HCT116 (cell line): ENCODE data around the gene TMTC1. TPM values are rescaled to one million over a fixed set of nuclear protein-coding genes. Genes with fewer than 3 reads are reported as not detected.
"Not testable (repeated sequence)": the region's sequence is repeated elsewhere in the genome, so short reads cannot be mapped to it uniquely, and the experiment has no call there.

Source experiments
- ATAC-seq: fragments of 200-7000 bp; cut with Tn5 transposase; 2 replicates; pipeline ENCODE4 v1.9.1; 2020; ENCODE audit warnings: mild to moderate bottlenecking, moderate library complexity
- BruUV-seq: library from RNA; stranded (reverse); fragments of 400-500 nt; replicated peaks from 2 replicates; lab custom pipeline; 2021; lab: Mats Ljungman, UMichigan
- CTCF ChIA-PET: fragments of 300-600 bp; sonication (Branson Sonifier 250); formaldehyde crosslinking; loops from one replicate; lab custom pipeline; 2021; ENCODE audit warnings: antibody characterized with exemption; lab: Charles Lee
- POLR2A ChIA-PET: fragments of 300-600, 350-600 bp; sonication (Branson Sonifier 250); formaldehyde crosslinking; loops from one replicate; lab custom pipeline; 2021; ENCODE audit warnings: antibody characterized with exemption; lab: Charles Lee
- RAD21 ChIA-PET, 2 experiments: fragments of 300-600 bp; sonication (Branson Sonifier 250); formaldehyde crosslinking; loops; one replicate each; lab custom pipeline; 2023; ENCODE audit warnings: low total read pairs in 2 of 2; ENCODE audit not compliant: uncharacterized antibody in 2 of 2, unreplicated experiment in 2 of 2, low non-redundant PET in 1 of 2; lab: Charles Lee
- DNase-seq: peaks from one replicate; pipeline ENCODE4 v3.0.0-alpha.2; 2010; ENCODE audit warnings: low read depth, low spot score
- H2AFZ ChIP-seq: fragments of 200-600 bp; shearing (Covaris generic), sonication (generic); 2 replicates; pipeline ENCODE4 v1.6.1; 2017; ENCODE audit warnings: low read depth, mixed run types, mixed read lengths, antibody characterized with exemption, low read length; ENCODE audit not compliant: poor library complexity, severe bottlenecking
- H3K27ac ChIP-seq: 2 replicates; pipeline ENCODE4 v1.5.1; 2012; ENCODE audit warnings: low read depth, low read length
- H3K27me3 ChIP-seq: fragments of 200-600 bp; sonication (generic); 2 replicates; pipeline ENCODE4 v1.6.1; 2016; ENCODE audit warnings: mixed run types, low read length, mixed read lengths; ENCODE audit not compliant: insufficient read depth
- H3K36me3 ChIP-seq, 2 experiments: fragments of 200-500 bp in 1 of 2; fragments of 200-600 bp in 1 of 2; sonication (Bioruptor generic) in 1 of 2; sonication (generic) in 1 of 2; 2 replicates each; pipeline versions ENCODE4 v1.5.1 to v1.6.1; 2014 to 2016; ENCODE audit warnings: low read length in 2 of 2, inconsistent platforms in 1 of 2, mixed read lengths in 1 of 2, mixed run types in 1 of 2; ENCODE audit not compliant: insufficient read depth in 2 of 2, control insufficient read depth in 1 of 2
- H3K4me1 ChIP-seq, 2 experiments: fragments of 200-600 bp in 1 of 2; sonication (generic) in 1 of 2; 2 replicates each; pipeline versions ENCODE4 v1.5.1 to v1.6.1; 2012 to 2017; ENCODE audit warnings: low read length in 2 of 2, inconsistent platforms in 1 of 2, mild to moderate bottlenecking in 1 of 2, mixed read lengths in 1 of 2, mixed run types in 1 of 2, moderate library complexity in 1 of 2; ENCODE audit not compliant: insufficient read depth in 2 of 2, control insufficient read depth in 1 of 2
- H3K4me2 ChIP-seq: fragments of 200-600 bp; sonication (generic); 2 replicates; pipeline ENCODE4 v1.6.1; 2017; ENCODE audit warnings: mixed run types, low read length, mixed read lengths
- H3K4me3 ChIP-seq, 2 experiments: fragments of 200-600 bp in 1 of 2; sonication (generic) in 1 of 2; replicated peaks in 1 of 2; 2 replicates each; pipeline ENCODE4 v1.5.1; 2011 to 2016; ENCODE audit warnings: low read length in 2 of 2, control low read depth in 1 of 2, low read depth in 1 of 2, mild to moderate bottlenecking in 1 of 2, mixed read lengths in 1 of 2, mixed run types in 1 of 2
- H3K79me2 ChIP-seq: fragments of 200-600 bp; sonication (generic); 2 replicates; pipeline ENCODE4 v1.6.1; 2017; ENCODE audit warnings: mild to moderate bottlenecking, mixed run types, low read length, moderate library complexity, mixed read lengths; ENCODE audit not compliant: insufficient read depth
- H3K9ac ChIP-seq: fragments of 200-600 bp; sonication (generic); 2 replicates; pipeline ENCODE4 v1.6.1; 2016; ENCODE audit warnings: low read length, mixed read lengths
- H3K9me2 ChIP-seq: fragments of 200-600 bp; sonication (generic), shearing (Covaris generic); 2 replicates; pipeline ENCODE4 v1.6.1; 2017; ENCODE audit warnings: mixed run types, mild to moderate bottlenecking, moderate library complexity; ENCODE audit not compliant: insufficient read depth
- H3K9me3 ChIP-seq, 2 experiments: fragments of 200-500 bp in 1 of 2; fragments of 200-600 bp in 1 of 2; sonication (Bioruptor generic) in 1 of 2; sonication (generic) in 1 of 2; 2 replicates each; pipeline ENCODE4 v1.6.1; 2014 to 2017; ENCODE audit warnings: low read length in 2 of 2, mixed read lengths in 2 of 2, inconsistent platforms in 1 of 2, low read depth in 1 of 2, mild to moderate bottlenecking in 1 of 2, mixed run types in 1 of 2, moderate library complexity in 1 of 2; ENCODE audit not compliant: control insufficient read depth in 1 of 2, insufficient read depth in 1 of 2
- H4K20me1 ChIP-seq: fragments of 200-600 bp; sonication (generic), shearing (Covaris generic); 2 replicates; pipeline ENCODE4 v1.6.1; 2017; ENCODE audit warnings: mixed run types, mild to moderate bottlenecking, moderate library complexity; ENCODE audit not compliant: insufficient read depth
- ATF3 ChIP-seq: IDR thresholded peaks from 2 replicates; pipeline ENCODE4 v1.6.1; 2012
- CTCF ChIP-seq, 3 experiments: fragments of 200-600 bp in 1 of 3; sonication (generic) in 1 of 3; IDR thresholded peaks in 2 of 3; conservative IDR thresholded peaks in 1 of 3; 2 replicates each; pipeline ENCODE4 v1.5.1; 2012 to 2017; ENCODE audit warnings: low read depth in 2 of 3, low read length in 2 of 3, antibody characterized with exemption in 1 of 3, borderline replicate concordance in 1 of 3, control low read depth in 1 of 3, mild to moderate bottlenecking in 1 of 3, mixed read lengths in 1 of 3, mixed run types in 1 of 3, moderate library complexity in 1 of 3; ENCODE audit not compliant: insufficient read depth in 1 of 3
- EZH2phosphoT487 ChIP-seq: fragments of 200-600 bp; IDR thresholded peaks from 2 replicates; pipeline ENCODE4 v1.6.1; 2018; ENCODE audit warnings: antibody characterized with exemption, borderline replicate concordance
- MAX ChIP-seq: IDR thresholded peaks from 2 replicates; pipeline ENCODE4 v1.6.1; 2012
- POLR2AphosphoS5 ChIP-seq: IDR thresholded peaks from 2 replicates; pipeline ENCODE4 v1.6.1; 2011; ENCODE audit warnings: mild to moderate bottlenecking, low read depth, low read length, moderate library complexity
- REST ChIP-seq: IDR thresholded peaks from 2 replicates; pipeline ENCODE4 v1.6.1; 2012; ENCODE audit warnings: low read depth
- SIN3A ChIP-seq: IDR thresholded peaks from 2 replicates; pipeline ENCODE4 v1.6.1; 2012; ENCODE audit warnings: low read depth
- TCF7L2 ChIP-seq: IDR thresholded peaks from 2 replicates; pipeline ENCODE4 v1.7.0; 2011; ENCODE audit warnings: borderline replicate concordance, inconsistent platforms; ENCODE audit not compliant: insufficient read depth, insufficient read length; ENCODE audit errors: extremely low read depth
- YY1 ChIP-seq: IDR thresholded peaks from 2 replicates; pipeline ENCODE4 v1.6.1; 2011; ENCODE audit warnings: low read length, low read depth, moderate library complexity, mild to moderate bottlenecking; ENCODE audit not compliant: insufficient replicate concordance; ENCODE audit errors: extremely low read depth
- ZBTB33 ChIP-seq: IDR thresholded peaks from 2 replicates; pipeline ENCODE4 v1.6.1; 2011; ENCODE audit warnings: mild to moderate bottlenecking, low read length, moderate library complexity; ENCODE audit not compliant: insufficient replicate concordance; ENCODE audit errors: extremely low read depth
- ZFX ChIP-seq: fragments of 450-650 bp; IDR thresholded peaks from 2 replicates; pipeline ENCODE4 v1.6.1; 2017
- intact Hi-C: fragments of 100-400 bp; cut with micrococcal nuclease; formaldehyde crosslinking; loops from 2 replicates; pipeline ENCODE4 v1.10.0; 2022
- total RNA-seq: library from RNA; stranded (reverse); gene quantifications from one replicate; pipeline ENCODE4 v1.2.1, GENCODE V29; 2021; ENCODE audit not compliant: unreplicated experiment

The TMTC1 gene
- total RNA-seq, 1 experiment from 2014 or later, result 2.0 TPM

- H3K9me3 ChIP-seq, result no peaks in the 10 kb centered on the region
- ATAC-seq (no peak), DNase-seq (no peak)
- H4K20me1 ChIP-seq, result no peaks in the 10 kb centered on the region
- H3K4me2 ChIP-seq, result no peak overlapping the region
- no peaks in the 10 kb centered on the region for H3K9me2 ChIP-seq
- no peaks in the 10 kb centered on the region for H3K4me1 ChIP-seq
- no peak overlapping the region for H3K9ac ChIP-seq
- no TSS peak for BruUV-seq
- H3K27ac ChIP-seq, result no peak overlapping the region
- ChIA-PET CTCF (no interaction called here), RAD21 (no interaction called here)
- H2AFZ ChIP-seq, result no peak overlapping the region
- H3K27me3 ChIP-seq, result no peaks in the 10 kb centered on the region
- no peak for TF ChIP-seq CTCF (IDR thresholded peaks at IDR 0.05 in 2 of 3, conservative IDR thresholded peaks at IDR 0.05 in 1 of 3; ENCODE audit: borderline replicate concordance in 1 of 3, insufficient read depth in 1 of 3, low read depth in 2 of 3, low read length in 2 of 3)
- TF ChIP-seq EZH2phosphoT487, result no peak
- TF ChIP-seq MAX, result no peak
- no peak for TF ChIP-seq POLR2AphosphoS5
- TF ChIP-seq TCF7L2, result no peak
- TF ChIP-seq YY1, result no peak
- TF ChIP-seq REST, result no peak
- no peak for TF ChIP-seq SIN3A
- TF ChIP-seq ZBTB33, result no peak
- TF ChIP-seq ZFX, result no peak
- TF ChIP-seq ATF3, result no peak
- TF ChIP-seq, all 23 proteins: peak for 0
- Histone ChIP-seq H3K36me3 (no peaks in the 10 kb centered on the region), H3K79me2 (no peaks in the 10 kb centered on the region), H3K4me3 (no peak overlapping the region)
- intact Hi-C loops, result no loop called here
- POLR2A ChIA-PET, result no interaction called here
Measured at GRCh38 chr12:29634057-29634456, 149.7 kb downstream of the TMTC1 start.

- H4K20me1 ChIP-seq, H3K27ac ChIP-seq, H3K4me1 ChIP-seq, ATAC-seq, H3K9me2 ChIP-seq, RAD21 ChIA-PET, BruUV-seq, H3K9me3 ChIP-seq, H3K79me2 ChIP-seq, H3K4me3 ChIP-seq, POLR2A ChIA-PET, DNase-seq, H3K36me3 ChIP-seq, intact Hi-C loops, H3K27me3 ChIP-seq, H3K4me2 ChIP-seq, CTCF ChIA-PET, H2AFZ ChIP-seq, H3K9ac ChIP-seq: not testable (repeated sequence)
Measured at GRCh38 chr12:29630164-29630563, 153.6 kb downstream of the TMTC1 start.
